ENCODE data around the gene CLPTM1.

- TF ChIP-seq ZFP30 (CRISPR knock-in tag; IDR thresholded peaks at IDR 0.05) (no peak), ZFP3 (CRISPR knock-in tag; IDR thresholded peaks at IDR 0.05) (no peak), SNAI2 (CRISPR knock-in tag; IDR thresholded peaks at IDR 0.05) (no peak)
Measured at GRCh38 chr19:45023048-45023447, 67.9 kb downstream of the CLPTM1 start.
